ENCODE data around the gene MIER1.

The MIER1 gene

GRCh38 chr1:66996018-66996682 lies 71.4 kb downstream of the MIER1 start:
- DNase-seq = peak in 38 of 56 donors; percentile 6 to 70 (median 30)

- DNase-seq = no peak
Measured at GRCh38 chr1:66998972-66999371, 74.2 kb downstream of the MIER1 start.

GRCh38 chr1:66999640-67000400 lies 75.0 kb downstream of the MIER1 start:
- no peak for DNase-seq

DNA sequence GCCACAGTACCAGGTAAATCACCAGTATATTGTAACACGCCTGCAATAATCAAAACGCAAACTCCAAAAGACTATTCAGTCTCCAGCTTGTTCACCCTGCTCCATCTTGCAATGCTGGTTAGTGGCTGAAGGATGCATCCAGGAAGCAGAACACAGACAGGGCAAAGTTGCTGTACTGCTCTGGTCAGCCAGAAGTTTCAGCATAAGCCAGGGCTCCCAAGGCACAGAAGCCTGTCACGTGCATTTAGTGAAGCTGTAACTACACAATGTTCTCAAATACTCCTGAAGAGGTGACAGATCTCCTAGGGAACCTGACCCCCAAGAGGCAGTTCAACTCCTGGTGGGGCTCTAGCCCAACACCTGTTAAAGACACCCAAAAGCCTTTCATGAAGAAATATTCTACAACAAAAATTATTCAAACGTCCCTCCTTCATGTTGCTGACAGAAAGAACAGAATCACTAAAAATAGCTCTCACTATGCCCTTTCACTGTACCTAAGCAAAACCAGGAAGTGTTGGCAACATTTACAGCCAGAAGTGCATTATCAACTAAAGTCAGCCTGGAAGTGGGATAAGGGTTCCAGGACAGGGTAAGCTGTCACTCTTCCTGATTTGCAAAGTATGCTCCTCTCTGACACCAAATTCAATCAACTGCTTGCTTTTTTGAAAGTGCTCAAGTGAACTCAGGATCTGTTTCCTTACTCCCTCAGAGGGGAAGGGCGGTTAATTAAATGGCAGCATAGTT lies 77.1 kb downstream of the MIER1 start:
- no peak for DNase-seq

GRCh38 chr1:67004176-67004575 lies 79.4 kb downstream of the MIER1 start:
- no peak for DNase-seq

DNA sequence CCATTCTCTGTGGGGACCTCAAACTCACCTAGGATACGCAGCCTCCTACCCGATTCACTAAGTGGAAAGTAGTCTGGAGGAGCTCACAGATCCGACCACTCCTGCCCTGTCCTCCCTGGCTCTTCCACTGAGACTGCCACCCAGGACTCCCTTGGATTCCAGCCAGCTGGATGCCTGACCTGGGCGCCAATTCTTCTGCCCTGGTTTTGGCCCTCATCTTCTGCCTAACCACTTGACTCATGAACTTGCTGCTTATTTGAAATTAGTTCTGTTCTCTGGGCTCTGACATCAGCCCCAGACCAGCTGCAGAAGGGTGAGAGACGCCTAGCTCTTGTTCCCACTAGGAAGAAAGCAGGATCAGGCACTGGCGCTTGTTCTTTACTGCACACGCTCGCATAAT lies 80.3 kb downstream of the MIER1 start:
- peak in 5 of 56 donors; percentile 4 to 26 (median 6) for DNase-seq

GRCh38 chr1:67009792-67010191 lies 85.0 kb downstream of the MIER1 start:
- no peak for DNase-seq

DNA sequence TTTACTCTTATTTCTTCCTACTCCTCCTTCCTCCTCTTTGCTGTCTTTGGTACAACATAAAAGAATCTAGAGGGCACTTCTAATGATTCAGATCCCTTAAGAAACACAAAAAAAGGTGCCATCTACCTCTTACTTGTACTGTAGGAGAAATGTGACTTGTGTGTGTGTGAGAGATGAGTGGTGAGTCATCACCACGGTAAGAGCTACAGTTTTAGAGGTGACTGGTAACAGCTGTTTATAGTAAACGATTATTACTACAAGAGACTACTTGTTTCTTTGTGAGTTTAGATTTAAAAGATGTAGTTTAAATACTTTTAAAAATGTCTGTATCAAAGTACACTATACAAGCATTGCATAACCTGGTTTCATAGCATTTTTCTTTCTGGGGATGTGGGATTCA lies 88.8 kb downstream of the MIER1 start:
- peak in 4 of 56 donors; percentile 4 to 28 (median 14) for DNase-seq

GRCh38 chr1:67018574-67018973 lies 93.8 kb downstream of the MIER1 start:
- no peak for DNase-seq

DNA sequence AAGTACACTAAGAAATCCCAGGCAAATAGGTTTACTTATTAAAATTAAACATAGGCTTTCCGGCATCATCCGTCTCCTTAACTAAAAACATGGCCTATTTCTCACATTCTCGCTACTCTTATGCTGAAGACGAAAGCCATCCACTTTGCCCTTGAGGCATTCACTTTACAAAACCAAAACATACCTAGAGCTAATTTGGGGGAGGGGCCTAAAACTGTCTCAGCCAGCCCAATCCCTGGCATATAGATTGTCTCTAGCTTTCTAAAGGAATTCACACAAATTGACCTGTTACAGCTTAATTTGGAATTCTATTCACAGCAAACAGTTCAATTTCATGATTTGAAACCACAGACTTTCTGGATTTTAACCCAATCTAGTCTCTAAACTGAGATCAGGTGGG lies 94.3 kb downstream of the MIER1 start:
- no peak for DNase-seq

DNA sequence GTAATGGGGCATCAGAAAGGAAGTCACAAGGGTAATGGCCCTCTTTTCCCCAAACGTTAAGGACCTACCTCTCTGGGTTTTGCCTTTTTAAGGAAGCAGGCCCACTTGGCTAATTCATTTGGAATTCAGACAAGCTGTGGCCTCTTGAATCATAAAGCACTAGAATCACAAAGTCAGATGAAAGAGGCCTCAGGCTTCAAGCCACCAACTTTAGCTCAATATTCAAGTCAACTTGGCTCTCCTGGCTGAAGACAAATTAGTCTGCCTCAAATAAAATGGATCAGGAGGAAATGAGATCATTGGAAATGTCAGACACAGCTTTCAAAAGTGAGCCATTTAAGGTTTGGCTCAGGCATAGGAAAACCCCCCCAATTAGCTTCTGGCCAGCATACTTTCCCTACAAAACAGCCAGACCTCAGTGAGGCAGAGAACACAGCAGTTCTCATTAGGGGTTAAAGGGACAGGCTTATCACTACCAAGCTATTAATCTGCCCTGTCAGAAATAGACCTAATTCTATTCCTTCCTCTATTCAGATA lies 94.9 kb downstream of the MIER1 start:
- peak in 4 of 56 donors; percentile 28 to 38 (median 34) for DNase-seq

- DNase-seq = no peak
Measured at GRCh38 chr1:67020304-67020703, 95.5 kb downstream of the MIER1 start.

- no peak for DNase-seq
Measured at GRCh38 chr1:67020765-67021164, 96.0 kb downstream of the MIER1 start.

DNA sequence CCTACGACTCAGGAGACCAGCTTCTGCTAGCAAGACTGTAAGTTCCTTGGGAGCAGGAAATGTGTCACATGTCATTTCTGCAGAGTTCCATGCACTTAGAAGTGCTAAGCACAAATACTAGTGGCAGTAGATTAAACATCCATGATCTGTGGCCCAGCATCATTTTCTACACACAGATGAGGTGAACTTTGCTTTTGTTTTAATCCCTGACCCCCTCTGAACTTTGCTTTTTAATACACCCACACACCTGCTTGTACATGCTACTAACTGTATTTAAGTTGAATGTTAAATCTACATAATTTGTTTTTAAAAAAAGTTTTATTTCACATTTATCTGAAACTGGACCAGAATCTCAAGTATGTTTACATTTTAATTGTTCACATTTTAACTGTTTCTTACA lies 104.7 kb downstream of the MIER1 start:
- no peak for DNase-seq

GRCh38 chr1:67031121-67031858 lies 106.5 kb downstream of the MIER1 start:
- DNase-seq = no peak

- no peak for DNase-seq
Measured at GRCh38 chr1:67031859-67032247, 107.1 kb downstream of the MIER1 start.
